Fibroblast of the aortic adventitia (primary cell): ENCODE data around the gene HOXD12. TPM values are rescaled to one million over a fixed set of nuclear protein-coding genes. Genes with fewer than 3 reads are reported as not detected.
A peak's percentile ranks its signal among the peaks of the same experiment; 100 is the strongest.

Experiments used
- DNase-seq: peaks from one replicate; pipeline ENCODE4 v3.0.0-alpha.2; 2010; ENCODE audit warnings: low read depth
- H3K4me3 ChIP-seq: 2 replicates; pipeline ENCODE4 v1.5.1; 2011; ENCODE audit warnings: low read depth, mild to moderate bottlenecking, control low read depth, low read length, moderate library complexity
- total RNA-seq: library from RNA; depleted of rRNA; stranded (reverse); fragments of >200 nt; gene quantifications from 2 replicates; pipeline ENCODE4 v1.2.3, GENCODE V29; 2012; ENCODE audit warnings: low replicate concordance
- TF ChIP-seq, protein P1 (sequence below): IDR thresholded peaks from 2 replicates; pipeline ENCODE4 v1.5.1; 2011; ENCODE audit warnings: mild to moderate bottlenecking, low read length, control low read depth, inconsistent platforms; ENCODE audit not compliant: insufficient read depth

HOXD12 gene
- total RNA-seq, 1 donor, result not detected

DNA sequence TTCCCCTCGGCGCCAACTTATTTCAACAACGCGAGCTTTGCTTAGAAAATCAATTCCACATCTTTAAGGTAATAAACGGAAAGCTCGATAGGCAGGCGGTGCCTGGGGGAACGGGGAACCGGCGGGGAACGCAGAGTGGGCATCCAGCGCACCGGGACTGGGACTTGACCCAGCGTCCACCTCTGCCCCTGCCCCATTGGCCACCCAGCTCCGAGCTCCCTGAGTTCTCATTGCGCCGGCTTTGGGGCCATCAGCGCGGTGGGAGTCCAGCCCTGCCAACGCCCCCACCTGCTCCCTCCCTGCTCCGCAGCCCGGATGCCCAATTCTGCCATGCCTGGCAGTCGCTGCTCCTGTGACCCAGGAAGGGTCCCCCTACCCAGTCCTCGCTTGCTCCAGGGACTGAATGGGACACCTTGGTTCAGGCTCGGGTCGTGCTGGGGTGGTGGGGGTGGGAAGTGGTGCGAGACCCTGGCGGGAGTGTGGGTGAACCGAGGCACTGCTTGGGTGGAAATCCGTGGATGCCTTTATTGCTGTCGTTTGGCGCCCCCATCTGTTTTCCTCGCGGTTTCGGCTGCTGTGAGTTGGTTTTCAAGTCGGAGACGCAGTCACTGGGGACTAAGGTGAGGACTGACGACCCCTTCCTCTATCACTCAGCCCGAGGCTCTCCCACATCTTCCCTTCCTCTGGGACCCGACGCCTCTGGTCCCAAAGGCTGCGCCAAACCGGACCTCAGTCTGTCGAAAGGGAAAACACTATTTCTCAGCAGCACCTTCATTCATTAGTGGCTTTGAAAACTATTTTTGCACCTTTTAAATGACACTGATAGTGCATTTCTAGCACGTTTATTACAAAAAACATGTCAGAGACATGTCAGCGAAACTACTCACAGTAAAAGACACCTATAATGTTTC, 13.5 kb upstream of the HOXD12 start:
- TF ChIP-seq, protein P1, sequence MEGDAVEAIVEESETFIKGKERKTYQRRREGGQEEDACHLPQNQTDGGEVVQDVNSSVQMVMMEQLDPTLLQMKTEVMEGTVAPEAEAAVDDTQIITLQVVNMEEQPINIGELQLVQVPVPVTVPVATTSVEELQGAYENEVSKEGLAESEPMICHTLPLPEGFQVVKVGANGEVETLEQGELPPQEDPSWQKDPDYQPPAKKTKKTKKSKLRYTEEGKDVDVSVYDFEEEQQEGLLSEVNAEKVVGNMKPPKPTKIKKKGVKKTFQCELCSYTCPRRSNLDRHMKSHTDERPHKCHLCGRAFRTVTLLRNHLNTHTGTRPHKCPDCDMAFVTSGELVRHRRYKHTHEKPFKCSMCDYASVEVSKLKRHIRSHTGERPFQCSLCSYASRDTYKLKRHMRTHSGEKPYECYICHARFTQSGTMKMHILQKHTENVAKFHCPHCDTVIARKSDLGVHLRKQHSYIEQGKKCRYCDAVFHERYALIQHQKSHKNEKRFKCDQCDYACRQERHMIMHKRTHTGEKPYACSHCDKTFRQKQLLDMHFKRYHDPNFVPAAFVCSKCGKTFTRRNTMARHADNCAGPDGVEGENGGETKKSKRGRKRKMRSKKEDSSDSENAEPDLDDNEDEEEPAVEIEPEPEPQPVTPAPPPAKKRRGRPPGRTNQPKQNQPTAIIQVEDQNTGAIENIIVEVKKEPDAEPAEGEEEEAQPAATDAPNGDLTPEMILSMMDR, result peak; percentile 55
- no peak overlapping the region for H3K4me3 ChIP-seq
- peak; percentile 37 for DNase-seq

DNA sequence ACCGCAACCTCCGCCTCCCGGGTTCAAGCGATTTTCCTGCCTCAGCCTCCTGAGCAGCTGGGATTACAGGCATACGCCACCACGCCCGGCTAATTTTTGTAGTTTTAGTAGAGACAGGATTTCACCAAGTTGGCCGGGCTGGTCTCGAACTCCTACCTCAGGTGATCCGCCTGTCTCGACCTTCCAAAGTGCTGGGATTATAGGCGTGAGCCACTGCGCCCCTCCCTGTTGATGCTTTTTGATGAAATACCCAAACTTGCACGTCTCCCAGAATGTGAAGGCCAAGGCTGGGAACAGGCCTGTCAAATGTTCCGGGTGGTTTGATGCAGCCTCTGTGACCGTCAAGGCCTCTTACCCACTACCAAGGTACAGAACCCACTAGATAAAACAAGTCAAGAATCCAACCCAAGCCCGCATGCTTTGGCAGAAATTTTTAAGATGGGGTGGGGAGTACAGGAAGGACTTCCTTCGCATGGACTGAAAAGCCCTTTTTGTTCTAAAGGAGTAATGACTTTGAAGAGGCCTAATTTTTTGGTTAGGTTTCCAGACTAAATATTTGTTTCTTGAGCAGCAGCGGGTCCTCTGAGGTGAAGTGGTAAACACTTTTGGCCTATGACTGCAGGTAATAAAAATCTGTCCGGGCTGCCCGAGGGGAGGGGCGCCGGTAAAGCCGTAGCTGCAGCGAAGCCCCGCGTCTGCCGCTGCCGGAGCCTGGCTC, 12.1 kb upstream of the HOXD12 start:
- DNase-seq, result no peak
- TF ChIP-seq, protein P1, result no peak
- H3K4me3 ChIP-seq, result no peak overlapping the region

DNA sequence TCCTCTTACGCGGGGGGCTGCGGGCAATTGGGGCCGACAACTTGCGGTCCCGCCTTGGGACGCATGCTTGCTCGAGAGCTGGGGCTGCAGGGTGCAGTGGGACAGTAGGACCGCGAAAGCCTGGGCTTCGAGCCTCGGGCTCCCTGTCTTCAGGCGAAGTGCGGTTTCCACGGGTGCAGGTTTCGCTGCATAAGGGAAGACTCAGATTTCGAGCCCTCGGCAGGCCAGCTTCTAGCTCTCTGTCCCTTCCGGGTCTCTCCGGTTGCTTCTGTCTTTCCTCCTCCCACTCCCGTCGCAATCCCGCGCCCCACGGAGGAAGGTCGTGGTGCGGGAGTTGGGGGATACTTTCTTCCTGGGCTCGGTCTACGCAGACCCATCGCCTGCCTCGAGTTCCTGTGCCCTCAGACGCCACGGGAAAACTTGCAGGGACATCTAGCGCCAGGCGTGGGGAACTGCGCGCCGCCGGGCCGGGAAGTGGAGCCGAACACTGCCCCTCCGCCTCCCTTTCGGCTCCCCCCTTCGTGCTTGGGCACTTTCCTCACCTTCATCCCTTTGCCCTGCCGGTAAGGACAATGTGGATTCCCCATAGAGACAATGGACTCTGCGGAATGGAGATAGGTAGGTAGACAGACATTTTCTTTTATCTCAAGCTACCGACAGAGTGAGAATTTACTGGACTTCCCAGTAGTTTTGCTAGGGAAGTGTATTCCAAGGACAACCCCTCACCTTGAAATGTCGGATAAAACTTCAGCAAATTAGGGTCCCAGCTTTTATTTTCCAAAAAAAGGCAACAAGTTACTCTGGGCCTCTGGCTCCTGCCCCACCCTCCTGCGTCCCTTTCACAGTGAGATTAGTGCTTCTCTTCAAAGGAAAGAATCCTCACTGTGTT, 11.3 kb upstream of the HOXD12 start:
- H3K4me3 ChIP-seq, result peak overlapping the region; percentile 53
- DNase-seq, result peak; percentile 41

DNA sequence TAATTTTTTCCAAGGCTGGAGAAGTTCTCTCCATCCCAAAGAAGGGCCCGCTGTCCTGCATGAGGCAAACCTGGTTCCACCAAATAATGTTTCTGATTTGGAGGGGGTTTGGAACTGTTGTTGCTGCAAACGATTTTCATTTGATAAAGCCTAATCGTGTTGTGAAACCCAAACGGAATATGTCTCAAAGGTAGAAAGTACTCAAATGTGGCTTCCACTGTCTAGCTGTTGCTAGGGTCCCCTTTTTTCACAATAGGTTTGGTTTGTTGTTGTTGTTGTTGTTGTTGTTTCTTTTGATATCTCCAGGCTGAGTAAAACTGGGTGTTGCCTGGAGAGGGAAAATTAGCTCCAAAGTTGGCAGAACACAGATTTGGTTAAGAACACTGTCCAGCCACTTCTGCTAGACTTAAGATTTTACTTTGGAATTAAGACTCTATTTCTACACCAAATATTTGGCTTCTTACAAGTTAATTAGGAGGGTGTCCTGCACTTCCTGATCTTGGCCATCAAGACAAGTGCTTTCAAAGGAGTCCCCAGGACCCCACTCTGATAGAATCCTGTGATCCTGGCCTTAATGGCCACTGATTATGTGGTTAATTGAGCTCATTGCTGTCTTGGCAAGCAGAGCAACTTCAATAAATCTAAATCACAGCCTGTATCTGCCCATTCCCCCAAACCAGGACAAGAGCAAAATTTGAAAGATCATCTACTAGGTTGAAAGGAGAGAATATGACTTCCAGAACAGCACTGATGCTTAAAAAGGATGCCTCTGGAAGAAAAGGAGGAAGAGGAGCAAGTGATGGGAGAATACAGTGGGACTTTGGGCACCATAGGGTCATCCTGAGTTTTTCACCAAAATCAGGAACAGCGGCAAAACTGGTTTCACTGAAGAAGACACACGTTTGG, 10.4 kb upstream of the HOXD12 start:
- TF ChIP-seq, protein P1, result no peak
- DNase-seq, result no peak
- H3K4me3 ChIP-seq, result no peak overlapping the region

More for the DNA sequence above, 11.3 kb upstream of the HOXD12 start:
- TF ChIP-seq, protein P1, result peak; percentile 88

DNA sequence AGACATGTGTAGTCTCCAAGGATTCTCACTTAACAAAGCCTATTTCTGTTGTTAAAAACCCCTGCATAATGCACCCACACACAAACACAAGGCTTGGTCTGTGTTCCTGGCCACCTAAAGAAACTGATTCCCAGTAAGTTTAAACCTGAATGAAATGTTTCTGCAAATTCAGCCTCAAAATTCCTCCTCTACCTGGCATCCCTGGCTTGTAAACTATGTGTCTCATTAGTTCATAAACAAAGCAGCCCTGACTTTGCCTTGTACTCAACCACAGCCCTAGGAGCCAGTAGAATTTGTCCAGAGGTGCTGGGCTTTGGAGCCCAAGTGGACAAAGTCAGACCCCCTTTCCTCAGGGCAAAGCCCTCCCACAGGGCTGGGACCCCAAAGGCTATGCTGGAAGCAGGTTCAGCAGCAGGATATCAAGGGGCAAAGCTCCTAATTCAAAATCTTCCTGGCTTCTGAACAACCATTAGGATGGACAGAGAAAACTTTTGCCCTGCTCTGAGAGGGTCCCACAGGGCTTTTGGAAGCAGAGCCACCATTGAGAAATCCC, 9.7 kb upstream of the HOXD12 start:
- no peak for DNase-seq
- H3K4me3 ChIP-seq, result no peak overlapping the region
- TF ChIP-seq, protein P1, result no peak
